HepG2 (cell line): ENCODE data around the gene VWA7. TPM values are rescaled to one million over a fixed set of nuclear protein-coding genes. Genes with fewer than 3 reads are reported as not detected.

Source experiments
- ATAC-seq: fragments of 200-7000 bp; cut with Tn5 transposase; 3 replicates; pipeline ENCODE4 v1.9.1; 2020; ENCODE audit warnings: mild to moderate bottlenecking, moderate library complexity
- BruUV-seq: library from RNA; stranded (reverse); fragments of 400-500 nt; replicated peaks from 2 replicates; lab custom pipeline; 2021; lab: Mats Ljungman, UMichigan
- CTCF ChIA-PET: fragments of 300-600 bp; formaldehyde crosslinking; extraction: SDS; loops from one replicate; lab custom pipeline; 2021; ENCODE audit warnings: low total read pairs, inconsistent platforms, low intra/inter-chr PET ratio; lab: Yijun Ruan, JAX
- POLR2A ChIA-PET: fragments of 350-600 bp; sonication (Branson Sonifier 250); formaldehyde crosslinking; loops from one replicate; lab custom pipeline; 2020; ENCODE audit warnings: antibody characterized with exemption, inconsistent platforms; lab: Yijun Ruan, JAX
- DNase-seq: peaks from one replicate; pipeline ENCODE4 v3.0.0-alpha.2; 2015; ENCODE audit warnings: low spot score
- FAIRE-seq: peaks from 3 replicates; lab custom pipeline; 2011; peaks lifted over from hg19 to GRCh38; lab: Jason Lieb, UNC
- H2AFZ ChIP-seq: one replicate; pipeline ENCODE4 v1.6.1; 2011; ENCODE audit warnings: low read length, inconsistent platforms
- H3K27ac ChIP-seq: fragments of 300-600 bp; 3 replicates; pipeline ENCODE4 v1.8.0; 2011; ENCODE audit warnings: mixed run types, mild to moderate bottlenecking, mixed read lengths, low read length, inconsistent platforms; ENCODE audit not compliant: insufficient read depth; ENCODE audit errors: extremely low read length
- H3K27me3 ChIP-seq, 2 experiments: fragments of 200-600 bp in 1 of 2; 2 replicates in 1 of 2; 3 replicates in 1 of 2; pipeline versions ENCODE4 v1.6.0 to v1.8.0; 2011; ENCODE audit warnings: low read length in 2 of 2, mild to moderate bottlenecking in 2 of 2, moderate library complexity in 2 of 2, inconsistent platforms in 1 of 2; ENCODE audit not compliant: insufficient read depth in 2 of 2, control insufficient read depth in 1 of 2
- H3K36me3 ChIP-seq, 2 experiments: fragments of 200-600 bp in 1 of 2; replicated peaks in 1 of 2; 2 replicates in 1 of 2; 3 replicates in 1 of 2; pipeline versions ENCODE4 v1.5.1 to v1.8.0; 2011; ENCODE audit warnings: low read length in 2 of 2, inconsistent platforms in 1 of 2; ENCODE audit not compliant: insufficient read depth in 2 of 2, control insufficient read depth in 1 of 2
- H3K4me1 ChIP-seq: 2 replicates; pipeline ENCODE4 v1.5.1; 2012; ENCODE audit warnings: low read length, inconsistent platforms; ENCODE audit not compliant: insufficient read depth
- H3K4me2 ChIP-seq: 2 replicates; pipeline ENCODE4 v1.6.0; 2011; ENCODE audit warnings: low read depth, low read length, inconsistent platforms
- H3K4me3 ChIP-seq, 3 experiments: fragments of 200-600 bp in 1 of 3; sonication (generic), shearing (Covaris generic) in 1 of 3; replicated peaks in 1 of 3; 2 replicates each; pipeline ENCODE4 v1.5.1; 2011 to 2016; ENCODE audit warnings: low read length in 3 of 3, inconsistent platforms in 2 of 3, low read depth in 2 of 3, mild to moderate bottlenecking in 2 of 3, control low read depth in 1 of 3, mixed read lengths in 1 of 3; ENCODE audit not compliant: insufficient read depth in 1 of 3
- H3K79me2 ChIP-seq: one replicate; pipeline ENCODE4 v1.6.1; 2011; ENCODE audit warnings: low read length, inconsistent platforms; ENCODE audit not compliant: insufficient read depth
- H3K9ac ChIP-seq: 2 replicates; pipeline ENCODE4 v1.6.0; 2011; ENCODE audit warnings: mild to moderate bottlenecking, low read depth, low read length, inconsistent platforms; ENCODE audit not compliant: insufficient read depth
- H3K9me3 ChIP-seq: 2 replicates; pipeline ENCODE4 v1.5.1; 2012; ENCODE audit warnings: mild to moderate bottlenecking, low read length
- H4K20me1 ChIP-seq: 2 replicates; pipeline ENCODE4 v1.6.0; 2011; ENCODE audit warnings: inconsistent platforms, mild to moderate bottlenecking, low read length, moderate library complexity; ENCODE audit not compliant: insufficient read depth
- AGO2 ChIP-seq: fragments of 200-400 bp; formaldehyde crosslinking; optimal IDR thresholded peaks from 2 replicates; pipeline ENCODE3; 2017; ENCODE audit warnings: mild to moderate bottlenecking, low read depth, low read length, moderate library complexity
- AKAP8 ChIP-seq: sonication (generic); formaldehyde crosslinking; IDR thresholded peaks from 2 replicates; pipeline ENCODE4 v1.5.1; 2020; ENCODE audit warnings: mild to moderate bottlenecking, missing genetic modification reagents
- EED ChIP-seq: sonication (generic); formaldehyde crosslinking; IDR thresholded peaks from 2 replicates; pipeline ENCODE4 v1.5.0; 2020; ENCODE audit warnings: mild to moderate bottlenecking, missing genetic modification reagents
- FOXK2 ChIP-seq: fragments of 450-650 bp; IDR thresholded peaks from 2 replicates; pipeline ENCODE4 v1.6.1; 2016
- FOXP1 ChIP-seq, 2 experiments: fragments of 450-650 bp in 1 of 2; IDR thresholded peaks; 2 replicates each; pipeline ENCODE4 v1.6.1; 2017 to 2018; ENCODE audit warnings: antibody characterized with exemption in 1 of 2
- ISL2 ChIP-seq: sonication (generic); formaldehyde crosslinking; IDR thresholded peaks from 2 replicates; pipeline ENCODE4 v1.5.0; 2020; ENCODE audit warnings: missing genetic modification reagents
- KDM3A ChIP-seq: IDR thresholded peaks from 2 replicates; pipeline ENCODE4 v1.6.1; 2018; ENCODE audit warnings: low read depth, missing compliant biosample characterization
- MATR3 ChIP-seq: sonication (generic); formaldehyde crosslinking; IDR thresholded peaks from 2 replicates; pipeline ENCODE4 v1.4.0; 2020; ENCODE audit warnings: missing genetic modification reagents
- MBNL3 ChIP-seq: fragments of 250-450 bp; sonication (Bioruptor Pico); conservative IDR thresholded peaks from 2 replicates; pipeline ENCODE4 v1.8.0; 2022; ENCODE audit warnings: mild to moderate bottlenecking, inconsistent platforms
- PBX2 ChIP-seq: IDR thresholded peaks from 2 replicates; pipeline ENCODE4 v1.6.1; 2016; ENCODE audit warnings: control low read depth
- PHF8 ChIP-seq: sonication (generic); formaldehyde crosslinking; IDR thresholded peaks from 2 replicates; pipeline ENCODE4 v1.5.0; 2020; ENCODE audit warnings: missing genetic modification reagents
- REPIN1 ChIP-seq: sonication (generic); formaldehyde crosslinking; IDR thresholded peaks from 2 replicates; pipeline ENCODE4 v1.8.0; 2022; ENCODE audit warnings: missing genetic modification reagents, low read depth, mild to moderate bottlenecking, borderline replicate concordance
- RFXAP ChIP-seq: sonication (generic); formaldehyde crosslinking; IDR thresholded peaks from 2 replicates; pipeline ENCODE4 v1.4.0; 2020; ENCODE audit warnings: missing genetic modification reagents, borderline replicate concordance
- RNF2 ChIP-seq: fragments of 450-650 bp; conservative IDR thresholded peaks from 2 replicates; pipeline ENCODE4 v1.6.1; 2016; ENCODE audit warnings: low read depth
- TBP ChIP-seq: sonication (generic); formaldehyde crosslinking; IDR thresholded peaks from 2 replicates; pipeline ENCODE4 v1.5.0; 2020; ENCODE audit warnings: missing genetic modification reagents
- YY1 ChIP-seq: IDR thresholded peaks from 2 replicates; pipeline ENCODE4 v1.6.1; 2011; ENCODE audit warnings: low read length, low read depth, moderate library complexity, mild to moderate bottlenecking; ENCODE audit not compliant: insufficient read depth, insufficient replicate concordance
- ZNF101 ChIP-seq: sonication (generic); formaldehyde crosslinking; IDR thresholded peaks from 2 replicates; pipeline ENCODE4 v1.4.0; 2020; ENCODE audit warnings: mild to moderate bottlenecking, low read depth, missing genetic modification reagents, borderline replicate concordance
- WGBS: methylation state at CpG from one replicate; pipeline ENCODE4 v1.1.6; 2017; ENCODE audit warnings: low lambda C conversion rate; 5-methylcytosine and 5-hydroxymethylcytosine counted together
- in situ Hi-C: cut with HindIII; loops from 2 replicates; pipeline ENCODE4 v1.10.0; 2017; ENCODE audit warnings: low pct_unique_long_range_greater_than_20kb; ENCODE audit not compliant: extremely low pct_ligation_motif_present
- intact Hi-C: fragments of 100-400 bp; cut with micrococcal nuclease; formaldehyde crosslinking; loops from one replicate; pipeline ENCODE4 v1.10.0; 2022; ENCODE audit not compliant: unreplicated experiment
- polyA plus RNA-seq, 8 experiments: library from polyadenylated mRNA; depleted of rRNA in 3 of 8; stranded (reverse) in 7 of 8; unstranded in 1 of 8; fragments of >200 nt; fragmentation: Illumina TruSeq in 4 of 8; extraction: Trizol in 4 of 8; gene quantifications; 2 replicates each; pipeline versions ENCODE4 v1.2.1 to v1.2.3, GENCODE V29; 2011 to 2016; ENCODE audit warnings: low read depth in 4 of 8, missing spikeins in 1 of 8, mixed read lengths in 1 of 8; ENCODE audit not compliant: insufficient read depth in 1 of 8
- total RNA-seq, 5 experiments: library from RNA; depleted of rRNA; stranded (reverse); fragments of >200 nt; fragmentation: Illumina TruSeq; extraction: Trizol; gene quantifications; 2 replicates each; pipeline ENCODE4 v1.2.3, GENCODE V29; 2016; ENCODE audit warnings: low read depth in 1 of 5

VWA7 gene
- total and polyA plus RNA-seq, 2 of the 13 experiments (the other 11 are each of a cell fraction or from before 2014, with no cell fraction given) = 0.86 to 3.3 TPM

- TF ChIP-seq PHF8 (no peak), ISL2 (peak; percentile 11; the same call in 1 of the 2 replicates), EED (CRISPR knock-in tag) (0 out of 2 replicates have a peak, but pooled peaks have one; percentile 35), RFXAP (CRISPR knock-in tag) (no peak), KDM3A (CRISPR knock-in tag) (0 out of 2 replicates have a peak, but pooled peaks have one; percentile 10), PBX2 (CRISPR knock-in tag) (no peak), RNF2 (no peak), REPIN1 (CRISPR knock-in tag) (no peak), MATR3 (no peak), ZNF101 (CRISPR knock-in tag) (no peak), AKAP8 (CRISPR knock-in tag) (no peak), YY1 (no peak)
Observed at GRCh38 chr6:31826793-31827285, 49.7 kb upstream of the VWA7 start (continued).

GRCh38 chr6:31825553-31825952 lies 48.4 kb upstream of the VWA7 start:
- Histone ChIP-seq H3K27me3 (no peaks in the 10 kb centered on the region; a peak in 1 of 5 replicates), H3K4me3 (no peak overlapping the region), H3K27ac (peak overlapping the region; percentile 5), H3K4me2 (no peak overlapping the region), H3K4me1 (peaks cover 39% of the 10 kb centered on the region), H3K79me2 (peaks cover 21% of the 10 kb centered on the region), H3K36me3 (no peaks in the 10 kb centered on the region), H3K9me3 (no peaks in the 10 kb centered on the region), H2AFZ (no peak overlapping the region), H4K20me1 (peaks cover 4% of the 10 kb centered on the region), H3K9ac (no peak overlapping the region)
- no peak for FAIRE-seq
- intact Hi-C loops (no loop called here), in situ Hi-C loops (no loop called here)
- POLR2A ChIA-PET = interaction anchor here (1.0 to 3.4 kb wide), 4 partner anchors 11 to 40 kb away, joined by 3 to 107 read pairs (median 53); partner anchors contain the start of genes HSPA1A, HSPA1L, LSM2 and VARS1
- no peak for ATAC-seq
- 93% methylated on average over 4 of the region's 4 CpGs for WGBS
- DNase-seq = no peak
- CTCF ChIA-PET = no interaction called here
- BruUV-seq = no TSS peak
- TF ChIP-seq AGO2 (no peak), MBNL3 (no peak), FOXK2 (no peak), TBP (CRISPR knock-in tag) (no peak), FOXP1 (IDR thresholded peaks at IDR 0.05) (no peak), FOXP1 (CRISPR knock-in tag; IDR thresholded peaks at IDR 0.05) (no peak)
